HEK293 (cell line): Measurements from ENCODE around the gene PLEKHA6.

Experiments used
- GLI2 ChIP-seq: fragments of 450-650 bp; formaldehyde crosslinking; IDR thresholded peaks from 2 replicates; pipeline ENCODE4; 2017; ENCODE audit warnings: missing biosample characterization, missing genetic modification characterization, low read depth, borderline replicate concordance
- GLIS2 ChIP-seq: fragments of 450-650 bp; formaldehyde crosslinking; IDR thresholded peaks from 2 replicates; pipeline ENCODE4 v1.5.1; 2016; ENCODE audit warnings: missing biosample characterization, missing genetic modification characterization
- HOXC10 ChIP-seq: sonication (generic); formaldehyde crosslinking; IDR thresholded peaks from 2 replicates; pipeline ENCODE4 v1.8.1; 2023; ENCODE audit warnings: mild to moderate bottlenecking, missing genetic modification reagents
- IKZF3 ChIP-seq: fragments of 450-650 bp; IDR thresholded peaks from 2 replicates; pipeline ENCODE4 v1.5.0; 2018; ENCODE audit warnings: missing biosample characterization, mild to moderate bottlenecking, missing genetic modification characterization, moderate library complexity
- KLF10 ChIP-seq: fragments of 450-650 bp; IDR thresholded peaks from 2 replicates; pipeline ENCODE4 v1.5.1; 2018; ENCODE audit warnings: missing biosample characterization, mild to moderate bottlenecking, missing genetic modification characterization
- OSR2 ChIP-seq: fragments of 450-650 bp; formaldehyde crosslinking; IDR thresholded peaks from 2 replicates; pipeline ENCODE4 v1.5.1; 2016; ENCODE audit warnings: missing biosample characterization, missing genetic modification characterization
- OVOL3 ChIP-seq: fragments of 450-650 bp; formaldehyde crosslinking; IDR thresholded peaks from 2 replicates; pipeline ENCODE4 v1.5.1; 2016; ENCODE audit warnings: missing biosample characterization, missing genetic modification characterization
- PBX3 ChIP-seq: sonication (generic); formaldehyde crosslinking; IDR thresholded peaks from 2 replicates; pipeline ENCODE4 v1.8.1; 2022; ENCODE audit warnings: mild to moderate bottlenecking, moderate library complexity, missing genetic modification reagents
- PRDM6 ChIP-seq: fragments of 450-650 bp; formaldehyde crosslinking; IDR thresholded peaks from 2 replicates; pipeline ENCODE4 v1.5.1; 2017; ENCODE audit warnings: missing biosample characterization, missing genetic modification characterization
- SP7 ChIP-seq: fragments of 450-650 bp; formaldehyde crosslinking; IDR thresholded peaks from 2 replicates; pipeline ENCODE4 v1.5.1; 2016; ENCODE audit warnings: missing biosample characterization, missing genetic modification characterization
- ZEB2 ChIP-seq: fragments of 450-650 bp; formaldehyde crosslinking; IDR thresholded peaks from 2 replicates; pipeline ENCODE4 v1.5.1; 2016; ENCODE audit warnings: missing biosample characterization, missing genetic modification characterization
- ZFHX2 ChIP-seq: fragments of 450-650 bp; formaldehyde crosslinking; conservative IDR thresholded peaks from 2 replicates; pipeline ENCODE4 v1.5.1; 2016; ENCODE audit warnings: missing biosample characterization, missing genetic modification characterization
- ZNF175 ChIP-seq: fragments of 450-650 bp; formaldehyde crosslinking; IDR thresholded peaks from 2 replicates; pipeline ENCODE4 v1.5.1; 2016; ENCODE audit warnings: missing biosample characterization, missing genetic modification characterization
- ZNF18 ChIP-seq: fragments of 450-650 bp; formaldehyde crosslinking; IDR thresholded peaks from 2 replicates; pipeline ENCODE4 v1.5.1; 2016; ENCODE audit warnings: missing biosample characterization, missing genetic modification characterization
- ZNF24 ChIP-seq: fragments of 450-650 bp; formaldehyde crosslinking; IDR thresholded peaks from 2 replicates; pipeline ENCODE4 v1.5.1; 2016; ENCODE audit warnings: missing biosample characterization, missing genetic modification characterization
- ZNF248 ChIP-seq: fragments of 450-650 bp; formaldehyde crosslinking; IDR thresholded peaks from 2 replicates; pipeline ENCODE4 v1.5.1; 2017; ENCODE audit warnings: missing biosample characterization, missing genetic modification characterization
- ZNF335 ChIP-seq: fragments of 450-650 bp; formaldehyde crosslinking; conservative IDR thresholded peaks from 2 replicates; pipeline ENCODE4 v1.5.1; 2016; ENCODE audit warnings: missing biosample characterization, missing genetic modification characterization
- ZNF362 ChIP-seq: fragments of 450-650 bp; formaldehyde crosslinking; IDR thresholded peaks from 2 replicates; pipeline ENCODE4 v1.5.1; 2016; ENCODE audit warnings: missing biosample characterization, missing genetic modification characterization
- ZNF561 ChIP-seq: fragments of 450-650 bp; IDR thresholded peaks from 2 replicates; pipeline ENCODE4 v1.5.1; 2018; ENCODE audit warnings: missing biosample characterization, missing genetic modification characterization, borderline replicate concordance
- ZNF624 ChIP-seq: fragments of 450-650 bp; formaldehyde crosslinking; IDR thresholded peaks from 2 replicates; pipeline ENCODE4 v1.5.1; 2017; ENCODE audit warnings: missing biosample characterization, missing genetic modification characterization
- ZNF747 ChIP-seq: fragments of 450-650 bp; formaldehyde crosslinking; IDR thresholded peaks from 2 replicates; pipeline ENCODE4 v1.5.1; 2016; ENCODE audit warnings: missing biosample characterization, missing genetic modification characterization
- ZNF777 ChIP-seq: fragments of 450-650 bp; formaldehyde crosslinking; IDR thresholded peaks from 2 replicates; pipeline ENCODE4 v1.5.1; 2017; ENCODE audit warnings: missing biosample characterization, missing genetic modification characterization, borderline replicate concordance
- ZNF843 ChIP-seq: fragments of 450-650 bp; formaldehyde crosslinking; IDR thresholded peaks from 2 replicates; pipeline ENCODE4 v1.5.1; 2016; ENCODE audit warnings: missing biosample characterization, missing genetic modification characterization
- ZSCAN30 ChIP-seq: fragments of 450-650 bp; IDR thresholded peaks from 2 replicates; pipeline ENCODE4 v1.5.1; 2018; ENCODE audit warnings: missing biosample characterization, mild to moderate bottlenecking, missing genetic modification characterization, moderate library complexity
- TF ChIP-seq, protein P1 (sequence below): fragments of 450-650 bp; formaldehyde crosslinking; IDR thresholded peaks from 2 replicates; pipeline ENCODE4 v1.5.1; 2016; ENCODE audit warnings: missing biosample characterization, missing genetic modification characterization, borderline replicate concordance
- TF ChIP-seq, protein P2 (sequence below): fragments of 450-650 bp; formaldehyde crosslinking; IDR thresholded peaks from 2 replicates; pipeline ENCODE4 v1.5.1; 2016; ENCODE audit warnings: missing biosample characterization, missing genetic modification characterization
- TF ChIP-seq, protein P3 (sequence below): fragments of 450-650 bp; formaldehyde crosslinking; IDR thresholded peaks from 2 replicates; pipeline ENCODE4 v1.5.1; 2016; ENCODE audit warnings: missing biosample characterization, missing genetic modification characterization

Gene PLEKHA6

GRCh38 chr1:204340081-204340889 is 19.4 kb downstream of the PLEKHA6 start (continued):
- TF ChIP-seq PBX3 (CRISPR knock-in tag) (no peak), GLIS2 (tag by site-specific recombination) (no peak), ZFHX2 (tag by site-specific recombination) (peak; percentile 76), HOXC10 (CRISPR knock-in tag) (no peak), ZNF175 (tag by site-specific recombination) (no peak), ZNF777 (tag by site-specific recombination) (no peak), IKZF3 (peak; percentile 37; the same call in 1 of the 2 replicates), ZEB2 (peak; percentile 47), ZSCAN30 (no peak), ZNF362 (tag by site-specific recombination) (no peak), SP7 (tag by site-specific recombination) (peak; percentile 99), OVOL3 (no peak), ZNF248 (tag by site-specific recombination) (no peak), ZNF747 (no peak), ZNF335 (no peak), ZNF843 (tag by site-specific recombination) (no peak), ZNF561 (tag by site-specific recombination) (no peak), OSR2 (tag by site-specific recombination) (peak; percentile 86), GLI2 (tag by site-specific recombination) (peak; percentile 56; the same call in 1 of the 2 replicates), ZNF624 (tag by site-specific recombination) (no peak), ZNF24 (tag by site-specific recombination) (peak; percentile 65; the same call in 1 of the 2 replicates), ZNF18 (tag by site-specific recombination) (0 out of 2 replicates have a peak, but pooled peaks have one; percentile 40), PRDM6 (tag by site-specific recombination) (no peak; the same call in 1 of the 2 replicates), KLF10 (tag by site-specific recombination) (peak; percentile 74)
- TF ChIP-seq, protein P1, sequence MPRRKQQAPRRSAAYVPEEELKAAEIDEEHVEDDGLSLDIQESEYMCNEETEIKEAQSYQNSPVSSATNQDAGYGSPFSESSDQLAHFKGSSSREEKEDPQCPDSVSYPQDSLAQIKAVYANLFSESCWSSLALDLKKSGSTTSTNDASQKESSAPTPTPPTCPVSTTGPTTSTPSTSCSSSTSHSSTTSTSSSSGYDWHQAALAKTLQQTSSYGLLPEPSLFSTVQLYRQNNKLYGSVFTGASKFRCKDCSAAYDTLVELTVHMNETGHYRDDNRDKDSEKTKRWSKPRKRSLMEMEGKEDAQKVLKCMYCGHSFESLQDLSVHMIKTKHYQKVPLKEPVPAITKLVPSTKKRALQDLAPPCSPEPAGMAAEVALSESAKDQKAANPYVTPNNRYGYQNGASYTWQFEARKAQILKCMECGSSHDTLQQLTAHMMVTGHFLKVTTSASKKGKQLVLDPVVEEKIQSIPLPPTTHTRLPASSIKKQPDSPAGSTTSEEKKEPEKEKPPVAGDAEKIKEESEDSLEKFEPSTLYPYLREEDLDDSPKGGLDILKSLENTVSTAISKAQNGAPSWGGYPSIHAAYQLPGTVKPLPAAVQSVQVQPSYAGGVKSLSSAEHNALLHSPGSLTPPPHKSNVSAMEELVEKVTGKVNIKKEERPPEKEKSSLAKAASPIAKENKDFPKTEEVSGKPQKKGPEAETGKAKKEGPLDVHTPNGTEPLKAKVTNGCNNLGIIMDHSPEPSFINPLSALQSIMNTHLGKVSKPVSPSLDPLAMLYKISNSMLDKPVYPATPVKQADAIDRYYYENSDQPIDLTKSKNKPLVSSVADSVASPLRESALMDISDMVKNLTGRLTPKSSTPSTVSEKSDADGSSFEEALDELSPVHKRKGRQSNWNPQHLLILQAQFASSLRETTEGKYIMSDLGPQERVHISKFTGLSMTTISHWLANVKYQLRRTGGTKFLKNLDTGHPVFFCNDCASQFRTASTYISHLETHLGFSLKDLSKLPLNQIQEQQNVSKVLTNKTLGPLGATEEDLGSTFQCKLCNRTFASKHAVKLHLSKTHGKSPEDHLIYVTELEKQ (tag by site-specific recombination) = 0 out of 2 replicates have a peak, but pooled peaks have one; percentile 28
- TF ChIP-seq, protein P2, sequence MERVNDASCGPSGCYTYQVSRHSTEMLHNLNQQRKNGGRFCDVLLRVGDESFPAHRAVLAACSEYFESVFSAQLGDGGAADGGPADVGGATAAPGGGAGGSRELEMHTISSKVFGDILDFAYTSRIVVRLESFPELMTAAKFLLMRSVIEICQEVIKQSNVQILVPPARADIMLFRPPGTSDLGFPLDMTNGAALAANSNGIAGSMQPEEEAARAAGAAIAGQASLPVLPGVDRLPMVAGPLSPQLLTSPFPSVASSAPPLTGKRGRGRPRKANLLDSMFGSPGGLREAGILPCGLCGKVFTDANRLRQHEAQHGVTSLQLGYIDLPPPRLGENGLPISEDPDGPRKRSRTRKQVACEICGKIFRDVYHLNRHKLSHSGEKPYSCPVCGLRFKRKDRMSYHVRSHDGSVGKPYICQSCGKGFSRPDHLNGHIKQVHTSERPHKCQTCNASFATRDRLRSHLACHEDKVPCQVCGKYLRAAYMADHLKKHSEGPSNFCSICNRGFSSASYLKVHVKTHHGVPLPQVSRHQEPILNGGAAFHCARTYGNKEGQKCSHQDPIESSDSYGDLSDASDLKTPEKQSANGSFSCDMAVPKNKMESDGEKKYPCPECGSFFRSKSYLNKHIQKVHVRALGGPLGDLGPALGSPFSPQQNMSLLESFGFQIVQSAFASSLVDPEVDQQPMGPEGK = peak; percentile 48
- TF ChIP-seq, protein P3, sequence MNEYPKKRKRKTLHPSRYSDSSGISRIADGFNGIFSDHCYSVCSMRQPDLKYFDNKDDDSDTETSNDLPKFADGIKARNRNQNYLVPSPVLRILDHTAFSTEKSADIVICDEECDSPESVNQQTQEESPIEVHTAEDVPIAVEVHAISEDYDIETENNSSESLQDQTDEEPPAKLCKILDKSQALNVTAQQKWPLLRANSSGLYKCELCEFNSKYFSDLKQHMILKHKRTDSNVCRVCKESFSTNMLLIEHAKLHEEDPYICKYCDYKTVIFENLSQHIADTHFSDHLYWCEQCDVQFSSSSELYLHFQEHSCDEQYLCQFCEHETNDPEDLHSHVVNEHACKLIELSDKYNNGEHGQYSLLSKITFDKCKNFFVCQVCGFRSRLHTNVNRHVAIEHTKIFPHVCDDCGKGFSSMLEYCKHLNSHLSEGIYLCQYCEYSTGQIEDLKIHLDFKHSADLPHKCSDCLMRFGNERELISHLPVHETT (tag by site-specific recombination) = no peak
